SK-N-SH (cell line): ENCODE measurements around the gene UBE2S.

Experiments
- CTCF ChIP-seq: fragments of 200-600 bp; sonication (generic); IDR thresholded peaks from 2 replicates; pipeline ENCODE4 v1.6.1; 2017; ENCODE audit warnings: antibody characterized with exemption, mild to moderate bottlenecking, moderate library complexity
- EP300 ChIP-seq, 2 experiments: IDR thresholded peaks; 2 replicates each; pipeline versions ENCODE4 v1.4.0 to v1.6.1; 2012; ENCODE audit warnings: borderline replicate concordance in 1 of 2, low read depth in 1 of 2, low read length in 1 of 2
- MEF2A ChIP-seq: IDR thresholded peaks from 2 replicates; pipeline ENCODE4 v1.4.0; 2012; ENCODE audit warnings: low read depth, borderline replicate concordance
- PBX3 ChIP-seq: IDR thresholded peaks from 2 replicates; pipeline ENCODE4; 2012
- RAD21 ChIP-seq: IDR thresholded peaks from 2 replicates; pipeline ENCODE4 v1.6.1; 2012; ENCODE audit warnings: mild to moderate bottlenecking, low read length
- REST ChIP-seq: IDR thresholded peaks from 2 replicates; pipeline ENCODE4 v1.6.1; 2012; ENCODE audit warnings: mild to moderate bottlenecking, low read depth, low read length, moderate library complexity
- TCF12 ChIP-seq: IDR thresholded peaks from 2 replicates; pipeline ENCODE4 v1.4.0; 2012
- ZBTB33 ChIP-seq: IDR thresholded peaks from 2 replicates; pipeline ENCODE4 v1.4.0; 2012; ENCODE audit warnings: low read depth, borderline replicate concordance

GRCh38 chr19:55385724-55386492 lies 21.7 kb downstream of the UBE2S start, which contains the start of gene RPL28:
- TF ChIP-seq CTCF (no peak), PBX3 (no peak), EP300 (IDR thresholded peaks at IDR 0.05; ENCODE audit: borderline replicate concordance in 1 of 2, low read depth in 1 of 2, low read length in 1 of 2) (no peak), RAD21 (no peak), TCF12 (no peak), ZBTB33 (no peak), MEF2A (no peak), REST (peak; percentile 81; the same call in 1 of the 2 replicates)
